Measurements from ENCODE around the gene AP5Z1. TPM values are rescaled to one million over a fixed set of nuclear protein-coding genes. Genes with fewer than 3 reads are reported as not detected.

The AP5Z1 gene, protein sequence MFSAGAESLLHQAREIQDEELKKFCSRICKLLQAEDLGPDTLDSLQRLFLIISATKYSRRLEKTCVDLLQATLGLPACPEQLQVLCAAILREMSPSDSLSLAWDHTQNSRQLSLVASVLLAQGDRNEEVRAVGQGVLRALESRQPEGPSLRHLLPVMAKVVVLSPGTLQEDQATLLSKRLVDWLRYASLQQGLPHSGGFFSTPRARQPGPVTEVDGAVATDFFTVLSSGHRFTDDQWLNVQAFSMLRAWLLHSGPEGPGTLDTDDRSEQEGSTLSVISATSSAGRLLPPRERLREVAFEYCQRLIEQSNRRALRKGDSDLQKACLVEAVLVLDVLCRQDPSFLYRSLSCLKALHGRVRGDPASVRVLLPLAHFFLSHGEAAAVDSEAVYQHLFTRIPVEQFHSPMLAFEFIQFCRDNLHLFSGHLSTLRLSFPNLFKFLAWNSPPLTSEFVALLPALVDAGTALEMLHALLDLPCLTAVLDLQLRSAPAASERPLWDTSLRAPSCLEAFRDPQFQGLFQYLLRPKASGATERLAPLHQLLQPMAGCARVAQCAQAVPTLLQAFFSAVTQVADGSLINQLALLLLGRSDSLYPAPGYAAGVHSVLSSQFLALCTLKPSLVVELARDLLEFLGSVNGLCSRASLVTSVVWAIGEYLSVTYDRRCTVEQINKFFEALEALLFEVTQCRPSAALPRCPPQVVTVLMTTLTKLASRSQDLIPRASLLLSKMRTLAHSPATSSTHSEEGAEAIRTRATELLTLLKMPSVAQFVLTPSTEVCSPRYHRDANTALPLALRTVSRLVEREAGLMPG
- total RNA-seq (2022) (26.5 and 35.0 TPM in 2 replicates), Bru-seq, nascent RNA (percentile 55 among the genes with signal in this experiment), BruChase-seq, experiment 1, labeled RNA remaining after a 6-hour chase (percentile 66 among the genes with signal in this experiment), BruChase-seq, experiment 2, labeled RNA remaining after a 2-hour chase (percentile 58 among the genes with signal in this experiment)
- long read RNA-seq, transcript AP5Z1-201 (17 exons, 2,889 nt) = major isoform, 27 of 56 reads
- long read RNA-seq, partial matches to known transcripts = 8 of 56 reads
- long read RNA-seq, other reads (novel, unspliced or antisense) = 20 of 56 reads

GRCh38 chr7:4775250-4775847 is at the start of gene AP5Z1:
TSS of gene AP5Z1 (plus strand) at chr7:4775623. CDS start at chr7:4775716, 93 bp downstream.
- Mint-ChIP-seq H3K4me1 (ENCODE audit: insufficient read depth, unreplicated experiment) (peaks cover 15% of the 10 kb centered on the region), H3K27me3 (ENCODE audit: insufficient read depth, unreplicated experiment) (no peaks in the 10 kb centered on the region), H3K4me3 (ENCODE audit: unreplicated experiment) (peak within 1 kb of the TSS; percentile 99), H3K9me3 (ENCODE audit: unreplicated experiment) (no peaks in the 10 kb centered on the region), H3K27ac (ENCODE audit: low read depth, unreplicated experiment) (peak within 1 kb of the TSS; percentile 98), H3K36me3 (ENCODE audit: insufficient read depth, unreplicated experiment) (peaks cover 6% of the 10 kb centered on the region)
- CTCF ChIA-PET = interaction anchor here (0.5 to 1.6 kb wide), 9 partner anchors 17 to 1814 kb away, joined by 3 to 5 read pairs (median 3); partner anchors contain the start of gene INTS15
- TF ChIP-seq, protein P1, sequence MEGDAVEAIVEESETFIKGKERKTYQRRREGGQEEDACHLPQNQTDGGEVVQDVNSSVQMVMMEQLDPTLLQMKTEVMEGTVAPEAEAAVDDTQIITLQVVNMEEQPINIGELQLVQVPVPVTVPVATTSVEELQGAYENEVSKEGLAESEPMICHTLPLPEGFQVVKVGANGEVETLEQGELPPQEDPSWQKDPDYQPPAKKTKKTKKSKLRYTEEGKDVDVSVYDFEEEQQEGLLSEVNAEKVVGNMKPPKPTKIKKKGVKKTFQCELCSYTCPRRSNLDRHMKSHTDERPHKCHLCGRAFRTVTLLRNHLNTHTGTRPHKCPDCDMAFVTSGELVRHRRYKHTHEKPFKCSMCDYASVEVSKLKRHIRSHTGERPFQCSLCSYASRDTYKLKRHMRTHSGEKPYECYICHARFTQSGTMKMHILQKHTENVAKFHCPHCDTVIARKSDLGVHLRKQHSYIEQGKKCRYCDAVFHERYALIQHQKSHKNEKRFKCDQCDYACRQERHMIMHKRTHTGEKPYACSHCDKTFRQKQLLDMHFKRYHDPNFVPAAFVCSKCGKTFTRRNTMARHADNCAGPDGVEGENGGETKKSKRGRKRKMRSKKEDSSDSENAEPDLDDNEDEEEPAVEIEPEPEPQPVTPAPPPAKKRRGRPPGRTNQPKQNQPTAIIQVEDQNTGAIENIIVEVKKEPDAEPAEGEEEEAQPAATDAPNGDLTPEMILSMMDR (IDR thresholded peaks at IDR 0.05; ENCODE audit: unreplicated experiment) = no peak
- peak; percentile 93 for DNase-seq (ENCODE audit: unreplicated experiment)
- POLR2A ChIA-PET = interaction anchor here (0.6 to 4.4 kb wide), 26 partner anchors 9 to 853 kb away, joined by 3 to 60 read pairs (median 4); partner anchors contain the start of genes FOXK1 and WIPI2
- no TSS peak for BruUV-seq (replicated peaks)
- intact Hi-C loops (cut with micrococcal nuclease) = no loop called here

DNA sequence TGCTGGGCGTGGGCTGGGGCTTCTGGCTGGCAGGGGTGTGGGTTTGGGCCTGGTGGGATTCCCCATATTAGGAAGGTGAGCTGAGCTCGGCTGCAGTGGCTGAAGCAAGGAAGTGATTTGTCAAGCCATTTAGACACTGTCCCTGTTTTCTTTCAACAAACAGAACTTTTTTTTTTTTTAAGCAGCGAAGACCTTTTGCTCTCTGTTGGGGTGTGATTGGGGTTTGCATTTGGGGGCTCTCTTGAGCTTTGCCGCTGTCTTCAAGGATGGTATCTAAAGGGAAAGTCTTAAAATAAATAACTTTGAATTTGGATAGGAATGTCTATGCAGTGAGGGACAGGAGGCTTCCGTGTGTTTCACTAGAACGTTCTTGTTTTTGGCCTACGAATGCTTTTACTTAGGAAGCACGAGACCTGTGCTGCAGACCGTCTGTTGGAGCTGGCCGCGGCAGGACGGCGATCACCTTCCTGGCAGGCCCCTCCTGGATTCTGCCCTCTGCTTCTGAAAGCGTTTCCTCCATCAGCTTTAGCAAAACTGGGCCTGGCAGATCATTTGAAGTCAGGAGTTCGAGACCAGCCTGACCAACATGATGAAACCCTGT is 49.5 kb upstream of the AP5Z1 start:
- no TSS peak for BruUV-seq (replicated peaks)
- peak overlapping the region; percentile 87 for H3K4me3 Mint-ChIP-seq (ENCODE audit: unreplicated experiment)
- ChIA-PET POLR2A (interaction anchor here (1.5 to 3.4 kb wide), 6 partner anchors 7 to 84 kb away, joined by 4 to 25 read pairs (median 10); partner anchors contain the start of gene AP5Z1), CTCF (interaction anchor here (0.7 kb wide), 1 partner anchor 15 kb away, joined by 4 read pairs; no protein-coding TSS in a partner anchor)
- H3K4me1 Mint-ChIP-seq (ENCODE audit: insufficient read depth, unreplicated experiment) = peaks cover 19% of the 10 kb centered on the region
- TF ChIP-seq, protein P1 (IDR thresholded peaks at IDR 0.05; ENCODE audit: unreplicated experiment) = no peak
- H3K27ac Mint-ChIP-seq (ENCODE audit: low read depth, unreplicated experiment) = peak overlapping the region; percentile 95
- intact Hi-C loops (cut with micrococcal nuclease) = no loop called here
- H3K9me3 Mint-ChIP-seq (ENCODE audit: unreplicated experiment) = no peaks in the 10 kb centered on the region
- DNase-seq (ENCODE audit: unreplicated experiment) = no peak
- H3K36me3 Mint-ChIP-seq (ENCODE audit: insufficient read depth, unreplicated experiment) = peaks cover 42% of the 10 kb centered on the region
- no peaks in the 10 kb centered on the region for H3K27me3 Mint-ChIP-seq (ENCODE audit: insufficient read depth, unreplicated experiment)

GRCh38 chr7:4726566-4726965 is 48.9 kb upstream of the AP5Z1 start:
- Mint-ChIP-seq H3K4me3 (ENCODE audit: unreplicated experiment) (peak overlapping the region; percentile 87), H3K9me3 (ENCODE audit: unreplicated experiment) (no peaks in the 10 kb centered on the region), H3K27me3 (ENCODE audit: insufficient read depth, unreplicated experiment) (no peaks in the 10 kb centered on the region), H3K36me3 (ENCODE audit: insufficient read depth, unreplicated experiment) (peaks cover 47% of the 10 kb centered on the region), H3K27ac (ENCODE audit: low read depth, unreplicated experiment) (no peak overlapping the region), H3K4me1 (ENCODE audit: insufficient read depth, unreplicated experiment) (peaks cover 17% of the 10 kb centered on the region)
- TF ChIP-seq, protein P1 (IDR thresholded peaks at IDR 0.05; ENCODE audit: unreplicated experiment) = no peak
- intact Hi-C loops (cut with micrococcal nuclease) = no loop called here
- BruUV-seq (replicated peaks) = no TSS peak
- ChIA-PET POLR2A (interaction anchor here (1.7 to 3.4 kb wide), 5 partner anchors 11 to 85 kb away, joined by 4 to 25 read pairs (median 10); partner anchors contain the start of gene AP5Z1), CTCF (interaction anchor here (0.7 kb wide), 1 partner anchor 15 kb away, joined by 4 read pairs; no protein-coding TSS in a partner anchor)
- no peak for DNase-seq (ENCODE audit: unreplicated experiment)

All from MCF 10A (cell line).